ENCODE data around the gene FHL2. TPM values are rescaled to one million over a fixed set of nuclear protein-coding genes. Genes with fewer than 3 reads are reported as not detected.

Gene FHL2
- total RNA-seq, 4 donors from 2014 or later = 27.4 to 100 (median 62.7) TPM

- no peaks in the 10 kb centered on the region for H3K9me3 ChIP-seq
- H3K4me3 ChIP-seq = no peak overlapping the region
- no peaks in the 10 kb centered on the region for H3K27me3 ChIP-seq
- no peaks in the 10 kb centered on the region for H3K36me3 ChIP-seq
- peaks cover 4 to 9% of the 10 kb centered on the region in 2 donors for H3K4me1 ChIP-seq
- no peak for TF ChIP-seq POLR2A (IDR thresholded peaks at IDR 0.05)
- no peak for TF ChIP-seq CTCF (IDR thresholded peaks at IDR 0.05)
- H3K27ac ChIP-seq = peak overlapping the region; percentile 44 to 66
- no peak for DNase-seq
- intact Hi-C loops (cut with DNase I; ENCODE audit: low total_unique reads) = no loop called here
Measured at GRCh38 chr2:105383432-105384166, 15.3 kb downstream of the FHL2 start.

- no peak for DNase-seq
- H3K4me1 ChIP-seq = peaks cover 4 to 9% of the 10 kb centered on the region in 2 donors
Measured at GRCh38 chr2:105382177-105382576, 16.7 kb downstream of the FHL2 start.

GRCh38 chr2:105381101-105381668, 17.7 kb downstream of the FHL2 start:
- no peak for DNase-seq
- H3K36me3 ChIP-seq = no peaks in the 10 kb centered on the region
- no peaks in the 10 kb centered on the region for H3K27me3 ChIP-seq
- peaks cover 4 to 9% of the 10 kb centered on the region in 2 donors for H3K4me1 ChIP-seq
- no peaks in the 10 kb centered on the region for H3K9me3 ChIP-seq
- peak overlapping the region; percentile 73 to 78 for H3K27ac ChIP-seq
- H3K4me3 ChIP-seq = no peak overlapping the region
- intact Hi-C loops (cut with DNase I; ENCODE audit: low total_unique reads) = no loop called here
- TF ChIP-seq POLR2A (IDR thresholded peaks at IDR 0.05) (no peak), CTCF (IDR thresholded peaks at IDR 0.05) (no peak)

More at GRCh38 chr2:105382177-105382576, 16.7 kb downstream of the FHL2 start:
- intact Hi-C loops (cut with DNase I; ENCODE audit: low total_unique reads) = no loop called here
- Histone ChIP-seq H3K27ac (peak overlapping the region; percentile 73 to 78), H3K4me3 (no peak overlapping the region), H3K27me3 (no peaks in the 10 kb centered on the region), H3K36me3 (no peaks in the 10 kb centered on the region), H3K9me3 (no peaks in the 10 kb centered on the region)
- TF ChIP-seq POLR2A (IDR thresholded peaks at IDR 0.05) (no peak), CTCF (IDR thresholded peaks at IDR 0.05) (no peak)

- no peaks in the 10 kb centered on the region for H3K9me3 ChIP-seq
- intact Hi-C loops (cut with DNase I; ENCODE audit: low total_unique reads) = no loop called here
- no peak overlapping the region for H3K4me3 ChIP-seq
- peak overlapping the region; percentile 73 to 78 for H3K27ac ChIP-seq
- no peaks in the 10 kb centered on the region for H3K27me3 ChIP-seq
- no peaks in the 10 kb centered on the region for H3K36me3 ChIP-seq
- H3K4me1 ChIP-seq = peaks cover 5 to 9% of the 10 kb centered on the region in 2 donors
- no peak for DNase-seq
- TF ChIP-seq CTCF (IDR thresholded peaks at IDR 0.05) (no peak), POLR2A (IDR thresholded peaks at IDR 0.05) (no peak)
Measured at GRCh38 chr2:105380432-105381100, 18.3 kb downstream of the FHL2 start.

- intact Hi-C loops (cut with DNase I; ENCODE audit: low total_unique reads) = no loop called here
Measured at GRCh38 chr2:105379741-105380186, 19.1 kb downstream of the FHL2 start.

More at GRCh38 chr2:105379741-105380186, 19.1 kb downstream of the FHL2 start:
- H3K9me3 ChIP-seq = no peaks in the 10 kb centered on the region
- no peaks in the 10 kb centered on the region for H3K36me3 ChIP-seq
- no peaks in the 10 kb centered on the region for H3K27me3 ChIP-seq
- DNase-seq = no peak
- TF ChIP-seq POLR2A (IDR thresholded peaks at IDR 0.05) = no peak
- no peak for TF ChIP-seq CTCF (IDR thresholded peaks at IDR 0.05)
- H3K4me3 ChIP-seq = no peak overlapping the region
- H3K4me1 ChIP-seq = peaks cover 7 to 9% of the 10 kb centered on the region in 2 donors
- peak overlapping the region; percentile 73 to 78 for H3K27ac ChIP-seq
